ENCODE results near the gene TCERG1L.

Gene TCERG1L

GRCh38 chr10:131072651-131073468 lies 238.7 kb downstream of the TCERG1L start:
- no peak for TF ChIP-seq CTCF (IDR thresholded peaks at IDR 0.05)

GRCh38 chr10:131071721-131072120 lies 239.8 kb downstream of the TCERG1L start:
- TF ChIP-seq CTCF (IDR thresholded peaks at IDR 0.05), result no peak

- TF ChIP-seq CTCF (IDR thresholded peaks at IDR 0.05), result no peak
These were observed 240.7 kb downstream of the TCERG1L start for GRCh38 chr10:131070856-131071255.

- TF ChIP-seq CTCF (IDR thresholded peaks at IDR 0.05), result no peak
These were observed 242.8 kb downstream of the TCERG1L start for GRCh38 chr10:131068760-131069159.

- TF ChIP-seq CTCF (IDR thresholded peaks at IDR 0.05), result no peak
These were observed 243.2 kb downstream of the TCERG1L start for GRCh38 chr10:131068311-131068710.

GRCh38 chr10:131067690-131068089 lies 243.8 kb downstream of the TCERG1L start:
- TF ChIP-seq CTCF (IDR thresholded peaks at IDR 0.05), result no peak

- TF ChIP-seq CTCF (IDR thresholded peaks at IDR 0.05), result no peak
These were observed 245.7 kb downstream of the TCERG1L start for GRCh38 chr10:131065673-131066305.

Data from LNCAP (cell line).